Fibroblast of the aortic adventitia (primary cell): ENCODE data around the gene MMEL1. TPM values are rescaled to one million over a fixed set of nuclear protein-coding genes. Genes with fewer than 3 reads are reported as not detected.
"Not testable (repeated sequence)": the region's sequence is repeated elsewhere in the genome, so short reads cannot be mapped to it uniquely, and the experiment has no call there.

Experiments used
- DNase-seq: peaks from one replicate; pipeline ENCODE4 v3.0.0-alpha.2; 2010; ENCODE audit warnings: low read depth
- H3K4me3 ChIP-seq: 2 replicates; pipeline ENCODE4 v1.5.1; 2011; ENCODE audit warnings: low read depth, mild to moderate bottlenecking, control low read depth, low read length, moderate library complexity
- total RNA-seq: library from RNA; depleted of rRNA; stranded (reverse); fragments of >200 nt; gene quantifications from 2 replicates; pipeline ENCODE4 v1.2.3, GENCODE V29; 2012; ENCODE audit warnings: low replicate concordance
- TF ChIP-seq, protein P1 (sequence below): IDR thresholded peaks from 2 replicates; pipeline ENCODE4 v1.5.1; 2011; ENCODE audit warnings: mild to moderate bottlenecking, low read length, control low read depth, inconsistent platforms; ENCODE audit not compliant: insufficient read depth

MMEL1 gene
- total RNA-seq, 1 donor, result not detected

DNA sequence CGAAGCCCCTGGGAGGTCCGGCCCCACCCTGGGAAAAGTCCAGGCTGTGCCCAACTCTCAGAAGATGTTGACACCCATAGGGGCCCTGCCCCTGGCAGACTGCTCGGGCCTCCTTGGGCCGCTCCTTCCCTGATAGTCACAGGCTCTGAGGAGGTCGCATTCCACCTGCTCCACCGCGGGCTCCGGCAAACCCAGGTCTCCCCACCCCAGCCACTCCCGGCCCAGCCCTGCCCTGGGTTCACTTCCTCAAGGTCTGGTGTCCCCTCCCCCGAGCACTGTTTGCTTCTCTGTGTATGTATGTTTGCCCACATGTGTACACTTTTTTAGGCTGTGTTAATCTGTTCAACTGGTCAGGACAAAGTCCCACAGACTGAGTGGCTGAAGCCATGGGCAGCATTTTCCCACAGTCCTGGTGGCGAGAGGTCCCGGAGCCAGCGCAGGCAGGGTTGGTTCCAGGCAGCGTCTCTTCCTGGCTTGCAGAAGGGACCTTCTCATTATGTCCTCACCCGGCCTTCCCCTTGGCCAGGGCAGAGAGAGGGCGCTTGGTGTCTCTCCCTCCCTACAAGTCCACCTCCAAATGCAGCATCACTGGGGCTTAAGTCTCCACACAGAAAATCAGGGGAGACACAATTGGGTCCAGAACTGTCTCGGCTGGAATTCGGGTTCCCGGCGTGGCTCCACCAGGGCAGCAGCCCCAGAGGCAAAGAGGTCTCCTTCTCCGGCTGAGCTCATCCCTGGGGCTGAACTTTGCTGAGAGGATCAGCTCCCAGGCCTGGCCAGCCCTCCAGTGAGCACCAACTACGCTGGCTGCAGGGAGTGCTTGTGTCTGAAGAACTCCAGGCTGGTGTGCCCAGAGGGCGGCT, 56.8 kb downstream of the MMEL1 start:
- no peak for DNase-seq

DNA sequence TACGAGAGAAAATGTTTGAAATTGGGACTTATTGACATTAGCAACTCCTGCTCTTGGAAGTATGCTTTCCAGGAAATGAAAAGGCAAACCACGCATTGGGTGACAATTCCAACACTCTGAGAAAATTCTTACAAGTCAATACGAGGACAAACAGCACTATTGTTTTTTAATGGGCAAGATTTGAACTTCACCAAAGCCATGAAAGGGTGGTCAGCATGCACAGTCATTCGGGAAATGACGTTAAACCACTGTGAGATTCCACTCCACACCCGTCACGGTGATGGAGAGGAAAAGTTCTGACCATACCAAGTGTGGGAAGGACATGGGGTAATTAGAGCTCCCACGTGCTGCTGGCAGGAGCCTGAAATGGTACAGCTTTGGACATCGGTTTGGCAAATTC, 58.5 kb downstream of the MMEL1 start:
- H3K4me3 ChIP-seq, result no peak overlapping the region
- TF ChIP-seq, protein P1, sequence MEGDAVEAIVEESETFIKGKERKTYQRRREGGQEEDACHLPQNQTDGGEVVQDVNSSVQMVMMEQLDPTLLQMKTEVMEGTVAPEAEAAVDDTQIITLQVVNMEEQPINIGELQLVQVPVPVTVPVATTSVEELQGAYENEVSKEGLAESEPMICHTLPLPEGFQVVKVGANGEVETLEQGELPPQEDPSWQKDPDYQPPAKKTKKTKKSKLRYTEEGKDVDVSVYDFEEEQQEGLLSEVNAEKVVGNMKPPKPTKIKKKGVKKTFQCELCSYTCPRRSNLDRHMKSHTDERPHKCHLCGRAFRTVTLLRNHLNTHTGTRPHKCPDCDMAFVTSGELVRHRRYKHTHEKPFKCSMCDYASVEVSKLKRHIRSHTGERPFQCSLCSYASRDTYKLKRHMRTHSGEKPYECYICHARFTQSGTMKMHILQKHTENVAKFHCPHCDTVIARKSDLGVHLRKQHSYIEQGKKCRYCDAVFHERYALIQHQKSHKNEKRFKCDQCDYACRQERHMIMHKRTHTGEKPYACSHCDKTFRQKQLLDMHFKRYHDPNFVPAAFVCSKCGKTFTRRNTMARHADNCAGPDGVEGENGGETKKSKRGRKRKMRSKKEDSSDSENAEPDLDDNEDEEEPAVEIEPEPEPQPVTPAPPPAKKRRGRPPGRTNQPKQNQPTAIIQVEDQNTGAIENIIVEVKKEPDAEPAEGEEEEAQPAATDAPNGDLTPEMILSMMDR, result no peak
- DNase-seq, result peak; percentile 8

More for the DNA sequence above, 56.8 kb downstream of the MMEL1 start:
- no peak overlapping the region for H3K4me3 ChIP-seq
- TF ChIP-seq, protein P1, result no peak

DNA sequence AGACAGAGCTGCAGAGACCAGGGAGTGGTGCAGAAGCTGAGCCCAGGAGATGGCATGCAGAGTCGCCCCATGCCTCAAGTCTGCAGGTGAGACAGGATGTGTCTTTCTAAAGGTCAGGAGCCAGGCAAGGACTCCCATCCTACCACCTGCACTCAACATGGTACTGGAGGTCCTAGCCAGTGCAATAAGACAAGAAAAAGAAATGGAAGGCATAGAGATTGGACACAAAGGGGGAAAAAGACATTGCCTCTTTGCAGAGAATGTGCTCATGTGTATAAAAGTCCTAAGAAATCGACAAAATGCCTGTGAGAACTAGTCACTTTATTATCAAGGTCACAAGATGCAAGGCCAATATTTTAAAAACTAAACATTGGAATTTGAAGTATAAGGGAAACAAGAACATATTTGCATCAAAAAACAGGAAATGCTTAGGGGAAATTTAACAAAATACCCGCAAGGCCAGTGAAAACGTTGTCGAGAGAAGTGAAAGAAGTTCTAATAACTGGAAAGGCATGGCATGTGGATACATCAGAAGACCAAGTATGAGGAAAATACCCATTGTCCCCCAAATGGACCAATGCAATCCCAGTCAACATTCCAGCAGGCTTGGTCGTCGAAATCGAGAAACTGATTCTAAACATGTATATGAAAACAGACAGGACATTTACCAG, 59.4 kb downstream of the MMEL1 start:
- no peak overlapping the region for H3K4me3 ChIP-seq
- DNase-seq, result no peak
- TF ChIP-seq, protein P1, result no peak

DNA sequence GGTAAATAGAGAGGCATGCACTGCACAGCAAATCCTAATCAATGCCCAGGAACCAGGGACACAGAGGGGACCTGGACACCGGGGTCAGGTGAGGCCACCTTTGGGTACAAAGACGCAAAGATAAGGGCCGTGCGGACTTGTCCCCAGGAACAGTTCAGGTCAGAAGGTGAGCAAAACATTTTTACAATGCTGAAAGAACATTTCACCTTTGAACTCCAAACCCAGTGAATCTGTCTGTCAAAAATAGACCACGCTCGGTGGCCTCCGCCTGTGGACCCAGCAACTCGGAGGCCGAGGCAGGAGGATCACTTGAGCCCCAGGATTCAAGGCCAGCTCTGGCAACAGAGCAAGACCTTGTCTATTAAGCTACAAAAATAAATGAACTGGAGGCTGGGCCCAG, 61.5 kb downstream of the MMEL1 start:
- no peak overlapping the region for H3K4me3 ChIP-seq
- no peak for DNase-seq
- TF ChIP-seq, protein P1, result no peak

DNA sequence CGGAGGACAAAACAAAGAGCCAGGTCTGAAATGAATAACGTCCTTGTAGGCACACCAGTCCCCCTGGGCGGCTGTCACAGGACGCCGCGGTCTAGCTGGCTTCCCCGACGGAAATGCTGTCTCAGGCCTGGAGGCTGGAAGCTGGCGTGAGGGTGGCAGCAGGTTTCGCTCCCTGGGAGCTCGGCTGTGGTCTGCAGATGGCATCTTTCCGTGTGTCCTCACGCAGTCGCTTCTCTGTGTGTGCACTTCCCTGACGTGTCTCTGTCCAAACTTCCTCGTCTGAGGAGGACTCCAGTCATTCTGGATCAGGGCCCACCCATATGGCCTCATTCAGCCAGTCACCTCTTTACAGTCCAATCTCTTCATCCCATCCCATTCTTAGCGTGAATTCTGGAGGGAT, 62.5 kb downstream of the MMEL1 start:
- TF ChIP-seq, protein P1, result no peak
- no peak for DNase-seq
- H3K4me3 ChIP-seq, result no peak overlapping the region

DNA sequence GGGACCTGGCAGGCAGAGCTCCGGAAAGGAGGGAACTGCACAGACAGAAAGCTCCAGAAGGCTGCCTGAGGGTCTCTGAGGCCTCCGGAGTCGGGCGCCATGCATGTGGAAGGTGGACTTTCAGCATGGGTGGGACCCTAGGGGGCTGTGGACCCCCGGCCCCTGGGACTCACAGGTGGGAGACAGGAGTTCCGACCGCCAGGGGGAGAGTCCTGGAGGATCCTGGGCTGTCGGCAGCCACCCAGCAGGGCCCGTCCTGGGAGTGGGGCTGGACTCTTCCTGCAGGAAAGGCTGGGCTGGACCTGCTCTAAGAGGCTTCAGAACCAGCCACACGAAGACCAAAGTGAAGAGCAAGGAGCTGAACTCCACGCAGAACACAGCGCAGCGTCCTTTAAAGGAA, 63.1 kb downstream of the MMEL1 start:
- not testable (repeated sequence) for DNase-seq, H3K4me3 ChIP-seq

DNA sequence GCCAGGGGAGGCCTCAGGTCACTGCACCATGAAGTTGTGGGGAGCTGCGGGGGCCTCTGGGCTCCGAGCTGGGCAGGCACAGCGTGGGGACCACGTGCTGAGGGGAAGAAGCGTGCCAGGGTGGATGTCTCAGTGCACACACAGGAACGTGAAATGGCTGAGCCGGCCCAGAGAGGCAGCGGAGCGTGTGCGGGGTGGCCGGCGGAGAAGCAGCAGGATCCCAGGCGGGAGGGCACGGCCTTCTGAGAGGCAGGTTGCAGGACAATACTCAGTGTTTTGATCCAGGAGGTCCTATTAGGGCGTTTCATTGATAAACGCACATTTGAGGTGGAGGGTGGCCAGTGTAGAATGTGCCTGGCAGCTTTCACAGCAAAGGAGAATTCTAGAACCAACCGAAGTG, 63.8 kb downstream of the MMEL1 start:
- no peak for DNase-seq
- TF ChIP-seq, protein P1, result no peak
- H3K4me3 ChIP-seq, result no peak overlapping the region

DNA sequence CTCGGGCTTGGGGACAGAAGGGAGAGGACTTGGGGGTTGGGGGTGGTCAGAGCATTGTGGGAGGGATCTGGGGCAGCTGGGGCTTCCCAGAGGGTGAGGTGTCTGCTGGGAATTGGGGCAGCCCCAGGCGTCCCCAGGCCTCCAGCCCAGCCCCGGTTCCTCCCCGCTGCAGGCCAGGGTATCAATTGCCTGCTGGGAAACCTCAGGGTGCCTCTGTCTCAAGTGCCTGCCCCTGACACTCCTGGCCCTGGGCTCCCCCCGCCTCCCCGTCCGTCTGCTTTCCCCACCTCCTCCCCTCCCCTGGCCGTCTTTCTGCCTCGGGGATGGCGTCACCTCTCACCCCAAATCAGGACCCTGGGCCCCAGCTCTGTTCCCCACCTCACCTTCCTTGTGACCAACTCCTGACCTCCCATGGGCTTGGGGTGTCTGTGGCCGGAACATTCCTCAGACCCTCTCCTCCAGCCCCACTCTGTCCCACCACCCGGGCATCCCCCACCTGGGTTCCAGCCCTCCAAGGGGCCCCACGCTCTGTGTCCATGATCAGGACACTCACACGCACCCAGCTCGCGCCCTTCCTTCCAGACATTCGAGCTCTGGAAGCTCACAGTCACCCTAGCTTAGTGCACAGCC, 64.5 kb downstream of the MMEL1 start:
- not testable (repeated sequence) for DNase-seq, H3K4me3 ChIP-seq
